H9 (cell line): ENCODE results near the gene BET1L. TPM values are rescaled to one million over a fixed set of nuclear protein-coding genes. Genes with fewer than 3 reads are reported as not detected.

ENCODE experiments used
- DNase-seq: peaks from one replicate; pipeline ENCODE4 v3.0.0-alpha.2; 2017
- H2AFZ ChIP-seq: one replicate; pipeline ENCODE4 v1.6.1; 2013; ENCODE audit warnings: mild to moderate bottlenecking, low read length, control low read depth, moderate library complexity
- H2AK5ac ChIP-seq: 2 replicates; pipeline ENCODE4 v1.6.1; 2013; ENCODE audit warnings: low read length, control low read depth, mixed read lengths; ENCODE audit not compliant: insufficient read length
- H2BK120ac ChIP-seq: one replicate; pipeline ENCODE4 v1.6.1; 2013; ENCODE audit warnings: low read depth, mild to moderate bottlenecking, low read length, control low read depth, inconsistent platforms; ENCODE audit not compliant: poor library complexity, severe bottlenecking
- H2BK12ac ChIP-seq: 2 replicates; pipeline ENCODE4 v1.6.1; 2013; ENCODE audit warnings: low read length, control low read depth, mixed read lengths, low read depth; ENCODE audit not compliant: insufficient read length
- H2BK15ac ChIP-seq: 2 replicates; pipeline ENCODE4 v1.6.1; 2013; ENCODE audit warnings: low read depth, low read length, control low read depth
- H2BK20ac ChIP-seq: one replicate; pipeline ENCODE4 v1.6.1; 2013; ENCODE audit warnings: low read depth, mild to moderate bottlenecking, low read length, control low read depth, inconsistent platforms; ENCODE audit not compliant: poor library complexity, severe bottlenecking
- H2BK5ac ChIP-seq: 2 replicates; pipeline ENCODE4 v1.6.1; 2013; ENCODE audit warnings: low read length, control low read depth, mixed read lengths; ENCODE audit not compliant: insufficient read length
- H3K14ac ChIP-seq: 2 replicates; pipeline ENCODE4 v1.6.1; 2013; ENCODE audit warnings: low read length, control low read depth; ENCODE audit not compliant: insufficient read depth
- H3K18ac ChIP-seq: 2 replicates; pipeline ENCODE4 v1.6.1; 2013; ENCODE audit warnings: low read depth, mild to moderate bottlenecking, mixed read lengths, low read length, control low read depth; ENCODE audit not compliant: insufficient read length
- H3K23ac ChIP-seq: 2 replicates; pipeline ENCODE4 v1.6.1; 2013; ENCODE audit warnings: low read length, control low read depth, mixed read lengths, low read depth; ENCODE audit not compliant: insufficient read length
- H3K23me2 ChIP-seq: 2 replicates; pipeline ENCODE4 v1.6.1; 2013; ENCODE audit warnings: low read depth, mild to moderate bottlenecking, mixed read lengths, low read length, control low read depth; ENCODE audit not compliant: insufficient read length, poor library complexity, severe bottlenecking
- H3K27ac ChIP-seq: 2 replicates; pipeline ENCODE4 v1.5.1; 2013; ENCODE audit warnings: low read length, control low read depth, mixed read lengths, low read depth; ENCODE audit not compliant: insufficient read length
- H3K27me3 ChIP-seq: 2 replicates; pipeline ENCODE4 v1.6.1; 2013; ENCODE audit warnings: low read length, control low read depth, inconsistent platforms; ENCODE audit not compliant: insufficient read depth
- H3K4ac ChIP-seq: 2 replicates; pipeline ENCODE4 v1.6.1; 2013; ENCODE audit warnings: low read depth, mild to moderate bottlenecking, control low read depth, inconsistent platforms, low read length, moderate library complexity
- H3K4me1 ChIP-seq: 2 replicates; pipeline ENCODE4 v1.6.1; 2013; ENCODE audit warnings: low read length, control low read depth, inconsistent platforms; ENCODE audit not compliant: insufficient read depth
- H3K4me2 ChIP-seq: 2 replicates; pipeline ENCODE4 v1.6.1; 2013; ENCODE audit warnings: low read length, control low read depth, mixed read lengths; ENCODE audit not compliant: insufficient read length, insufficient read depth
- H3K56ac ChIP-seq: 2 replicates; pipeline ENCODE4 v1.6.1; 2013; ENCODE audit warnings: low read depth, mild to moderate bottlenecking, mixed read lengths, low read length, control low read depth; ENCODE audit not compliant: insufficient read length
- H3K79me1 ChIP-seq: 2 replicates; pipeline ENCODE4 v1.6.1; 2013; ENCODE audit warnings: low read depth, mild to moderate bottlenecking, moderate library complexity, low read length, control low read depth, inconsistent platforms; ENCODE audit not compliant: insufficient read depth, poor library complexity, severe bottlenecking
- H3K79me2 ChIP-seq: 2 replicates; pipeline ENCODE4 v1.6.1; 2013; ENCODE audit warnings: low read length, control low read depth, inconsistent platforms; ENCODE audit not compliant: insufficient read depth
- H3K9ac ChIP-seq: 2 replicates; pipeline ENCODE4 v1.6.1; 2013; ENCODE audit warnings: low read length, control low read depth, mixed read lengths; ENCODE audit not compliant: insufficient read length; ENCODE audit errors: extremely low read depth
- H3K9me3 ChIP-seq: one replicate; pipeline ENCODE4 v1.6.1; 2013; ENCODE audit warnings: low read depth, low read length, inconsistent platforms; ENCODE audit not compliant: control insufficient read depth
- H3T11ph ChIP-seq: one replicate; pipeline ENCODE4 v1.6.1; 2013; ENCODE audit warnings: mild to moderate bottlenecking, low read length, control low read depth, inconsistent platforms
- H4K20me1 ChIP-seq: one replicate; pipeline ENCODE4 v1.6.1; 2013; ENCODE audit not compliant: control insufficient read depth, insufficient read length, insufficient read depth
- H4K5ac ChIP-seq: 2 replicates; pipeline ENCODE4 v1.6.1; 2013; ENCODE audit warnings: low read depth, mild to moderate bottlenecking, mixed read lengths, low read length, control low read depth; ENCODE audit not compliant: insufficient read length
- H4K8ac ChIP-seq: replicated peaks from 2 replicates; pipeline ENCODE4 v1.6.1; 2013; ENCODE audit warnings: low read length, control low read depth, mixed read lengths, low read depth; ENCODE audit not compliant: insufficient read length
- H4K91ac ChIP-seq: 2 replicates; pipeline ENCODE4 v1.6.1; 2013; ENCODE audit warnings: low read depth, mild to moderate bottlenecking, moderate library complexity, mixed read lengths, low read length, control low read depth; ENCODE audit not compliant: insufficient read length
- H3K27ac Mint-ChIP-seq, 3 experiments: 2 replicates in 2 of 3; 3 replicates in 1 of 3; pipeline ENCODE4 v1.8.0; 2020 to 2021; ENCODE audit warnings: mixed read lengths in 3 of 3, mild to moderate bottlenecking in 1 of 3, moderate library complexity in 1 of 3
- H3K27me3 Mint-ChIP-seq: 2 replicates; pipeline ENCODE4 v1.8.0; 2021; ENCODE audit warnings: low read depth, mild to moderate bottlenecking, moderate library complexity, mixed read lengths
- H3K36me3 Mint-ChIP-seq, 3 experiments: 2 replicates in 2 of 3; 3 replicates in 1 of 3; pipeline ENCODE4 v1.8.0; 2020 to 2021; ENCODE audit warnings: low read depth in 3 of 3, mixed read lengths in 3 of 3; ENCODE audit not compliant: insufficient read depth in 1 of 3
- H3K4me1 Mint-ChIP-seq, 2 experiments: 2 replicates each; pipeline ENCODE4 v1.8.0; 2020; ENCODE audit warnings: mixed read lengths in 2 of 2
- H3K4me3 Mint-ChIP-seq, 2 experiments: 2 replicates in 1 of 2; 3 replicates in 1 of 2; pipeline ENCODE4 v1.8.0; 2020 to 2021; ENCODE audit warnings: mild to moderate bottlenecking in 2 of 2, mixed read lengths in 2 of 2, moderate library complexity in 1 of 2
- H3K9me3 Mint-ChIP-seq, 2 experiments: 2 replicates in 1 of 2; 3 replicates in 1 of 2; pipeline ENCODE4 v1.8.0; 2020; ENCODE audit warnings: mild to moderate bottlenecking in 2 of 2, mixed read lengths in 2 of 2, moderate library complexity in 1 of 2
- CTCF ChIP-seq: fragments of 200-600 bp; sonication (generic); conservative IDR thresholded peaks from 3 replicates; pipeline ENCODE4 v1.8.0; 2021; ENCODE audit warnings: antibody characterized with exemption, mild to moderate bottlenecking
- WGBS: extraction: QIAGEN DNeasy Blood & Tissue Kit; methylation state at CpG from one replicate; pipeline ENCODE4 v1.1.7; 2013; ENCODE audit warnings: missing lambda C conversion rate, low lambda C conversion rate, mixed read lengths; ENCODE audit not compliant: insufficient read length; ENCODE audit errors: extremely low coverage; 5-methylcytosine and 5-hydroxymethylcytosine counted together
- total RNA-seq: library from RNA; stranded (reverse); gene quantifications from 2 replicates; pipeline ENCODE4 v1.2.1, GENCODE V29; 2021

The BET1L gene
- total RNA-seq, 1 experiment from 2014 or later: 49.4 TPM

- H3K79me2 ChIP-seq: no peaks in the 10 kb centered on the region
- Mint-ChIP-seq H3K4me1 (peaks cover 0 to 6% of the 10 kb centered on the region in 2 experiments; a peak in 3 of 4 replicates), H3K9me3 (no peaks in the 10 kb centered on the region), H3K4me3 (no peak overlapping the region), H3K27ac (no peak overlapping the region), H3K36me3 (peaks cover 0 to 22% (median 3%) of the 10 kb centered on the region in 3 experiments; a peak in 4 of 7 replicates), H3K27me3 (no peaks in the 10 kb centered on the region)
- TF ChIP-seq CTCF: no peak
- no peak overlapping the region for H3K23ac ChIP-seq
- no peak overlapping the region; the same call in 1 of the 2 replicates for H2BK15ac ChIP-seq
- H4K5ac ChIP-seq: no peak overlapping the region
- H3K23me2 ChIP-seq: no peaks in the 10 kb centered on the region
- no peak overlapping the region for H3K14ac ChIP-seq
- no peaks in the 10 kb centered on the region; the same call in 1 of the 2 replicates for H3K27me3 ChIP-seq
- H4K20me1 ChIP-seq: no peaks in the 10 kb centered on the region
- no peak overlapping the region for H2AK5ac ChIP-seq
- H2BK120ac ChIP-seq: no peak overlapping the region
- no peak overlapping the region for H2BK12ac ChIP-seq
- H2BK20ac ChIP-seq: no peak overlapping the region
- H3K4ac ChIP-seq: no peak overlapping the region
- no peak overlapping the region for H3T11ph ChIP-seq
- no peak overlapping the region for H4K91ac ChIP-seq
- no peak overlapping the region for H3K4me2 ChIP-seq
- H3K27ac ChIP-seq: no peak overlapping the region
- H2AFZ ChIP-seq: no peak overlapping the region
- H3K79me1 ChIP-seq: no peaks in the 10 kb centered on the region
- no peak overlapping the region for H3K18ac ChIP-seq
- DNase-seq: no peak
- no peaks in the 10 kb centered on the region for H3K9me3 ChIP-seq
- no CpG with 5 or more reads among the region's 10 CpGs for WGBS
- no peak overlapping the region for H4K8ac ChIP-seq
- H3K9ac ChIP-seq: no peak overlapping the region
- no peak overlapping the region for H3K56ac ChIP-seq
- no peak overlapping the region for H2BK5ac ChIP-seq
- no peaks in the 10 kb centered on the region for H3K4me1 ChIP-seq
These were observed 23.2 kb upstream of the BET1L start for GRCh38 chr11:230431-230830.
